RWPE1 (cell line): ENCODE results near the gene PNMA1.

ENCODE experiments used
- CTCF ChIA-PET: fragments of 350-600 bp; sonication (Branson Sonifier 250); formaldehyde crosslinking; extraction: SDS; loops from one replicate; lab custom pipeline; 2021; lab: Yijun Ruan, JAX
- POLR2A ChIA-PET: fragments of 400-600 bp; formaldehyde crosslinking; extraction: SDS; loops from one replicate; lab custom pipeline; 2020; ENCODE audit warnings: antibody characterized with exemption; ENCODE audit not compliant: low non-redundant PET; lab: Yijun Ruan, JAX
- DNase-seq: peaks from one replicate; pipeline ENCODE4 v3.0.0; 2012; ENCODE audit warnings: low spot score
- H3K27ac ChIP-seq: fragments of 450-650 bp; 2 replicates; pipeline ENCODE4 v1.5.1; 2017
- TF ChIP-seq, protein P1 (sequence below): fragments of 450-650 bp; conservative IDR thresholded peaks from 2 replicates; pipeline ENCODE4 v1.5.1; 2017; ENCODE audit warnings: low read depth, mild to moderate bottlenecking

The PNMA1 gene

DNA sequence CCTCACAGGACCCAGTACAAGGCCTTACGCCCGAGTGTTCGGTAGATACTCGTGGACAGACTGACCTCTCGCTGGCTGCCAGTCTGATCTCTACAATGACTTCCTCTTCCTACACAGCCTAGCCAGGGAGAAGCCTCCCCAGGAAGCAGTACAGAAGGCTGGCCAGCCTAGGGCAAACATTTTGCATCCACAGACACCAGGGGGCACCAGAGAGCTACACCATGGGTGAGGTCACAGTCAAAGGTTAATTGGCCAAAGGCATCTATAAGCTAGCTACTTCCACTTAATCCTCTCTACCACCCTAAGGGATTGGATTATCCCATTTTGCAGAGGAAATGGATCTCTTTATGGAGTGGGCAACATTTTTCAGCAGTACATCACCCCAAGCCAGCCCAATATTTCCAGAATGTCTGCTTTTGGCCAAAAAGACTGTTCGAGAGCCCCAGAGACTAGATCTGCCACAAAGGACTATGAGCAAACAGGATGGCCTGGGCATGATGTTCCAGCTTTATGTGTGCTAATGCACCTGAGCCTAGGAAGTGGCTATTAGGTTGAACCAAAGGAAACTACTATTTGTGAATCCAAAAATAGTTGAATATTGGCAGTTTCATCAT, 14.6 kb upstream of the PNMA1 start:
- peak; percentile 76 for DNase-seq
- TF ChIP-seq, protein P1, sequence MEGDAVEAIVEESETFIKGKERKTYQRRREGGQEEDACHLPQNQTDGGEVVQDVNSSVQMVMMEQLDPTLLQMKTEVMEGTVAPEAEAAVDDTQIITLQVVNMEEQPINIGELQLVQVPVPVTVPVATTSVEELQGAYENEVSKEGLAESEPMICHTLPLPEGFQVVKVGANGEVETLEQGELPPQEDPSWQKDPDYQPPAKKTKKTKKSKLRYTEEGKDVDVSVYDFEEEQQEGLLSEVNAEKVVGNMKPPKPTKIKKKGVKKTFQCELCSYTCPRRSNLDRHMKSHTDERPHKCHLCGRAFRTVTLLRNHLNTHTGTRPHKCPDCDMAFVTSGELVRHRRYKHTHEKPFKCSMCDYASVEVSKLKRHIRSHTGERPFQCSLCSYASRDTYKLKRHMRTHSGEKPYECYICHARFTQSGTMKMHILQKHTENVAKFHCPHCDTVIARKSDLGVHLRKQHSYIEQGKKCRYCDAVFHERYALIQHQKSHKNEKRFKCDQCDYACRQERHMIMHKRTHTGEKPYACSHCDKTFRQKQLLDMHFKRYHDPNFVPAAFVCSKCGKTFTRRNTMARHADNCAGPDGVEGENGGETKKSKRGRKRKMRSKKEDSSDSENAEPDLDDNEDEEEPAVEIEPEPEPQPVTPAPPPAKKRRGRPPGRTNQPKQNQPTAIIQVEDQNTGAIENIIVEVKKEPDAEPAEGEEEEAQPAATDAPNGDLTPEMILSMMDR = peak; percentile 87
- ChIA-PET CTCF (interaction anchor here (0.6 to 3.4 kb wide), 18 partner anchors 11 to 253 kb away, joined by 3 to 29 read pairs (median 4); partner anchors contain the start of gene ZNF410), POLR2A (interaction anchor here (0.7 kb wide), 2 partner anchors 11 to 27 kb away, joined by 3 to 4 read pairs; no protein-coding TSS in a partner anchor)
- H3K27ac ChIP-seq = peak overlapping the region; percentile 93

DNA sequence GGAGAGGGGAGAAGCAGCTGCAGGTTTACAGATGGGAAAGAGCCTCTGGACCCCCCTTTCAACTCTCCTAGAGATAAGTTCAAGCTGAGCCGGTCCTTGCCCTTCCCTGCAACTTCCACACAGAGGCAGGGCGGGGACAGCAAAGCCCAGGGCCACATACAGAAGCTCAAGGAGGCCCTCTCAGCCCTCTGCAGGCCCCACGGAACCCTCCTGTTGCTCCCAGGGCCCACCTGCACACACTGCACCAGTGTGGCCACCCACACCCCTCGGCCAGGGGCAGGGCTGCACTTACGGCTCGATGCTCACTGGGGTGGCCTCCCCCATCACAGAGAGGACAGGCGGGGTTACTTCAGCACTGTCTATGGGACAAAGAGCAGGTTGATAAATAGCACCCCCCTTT, 13.0 kb upstream of the PNMA1 start:
- DNase-seq = no peak
- peak overlapping the region; percentile 93 for H3K27ac ChIP-seq
- TF ChIP-seq, protein P1 = no peak
- ChIA-PET CTCF (interaction anchor here (0.7 to 3.4 kb wide), 2 partner anchors 31 to 44 kb away, joined by 6 to 29 read pairs; no protein-coding TSS in a partner anchor), POLR2A (no interaction called here)

DNA sequence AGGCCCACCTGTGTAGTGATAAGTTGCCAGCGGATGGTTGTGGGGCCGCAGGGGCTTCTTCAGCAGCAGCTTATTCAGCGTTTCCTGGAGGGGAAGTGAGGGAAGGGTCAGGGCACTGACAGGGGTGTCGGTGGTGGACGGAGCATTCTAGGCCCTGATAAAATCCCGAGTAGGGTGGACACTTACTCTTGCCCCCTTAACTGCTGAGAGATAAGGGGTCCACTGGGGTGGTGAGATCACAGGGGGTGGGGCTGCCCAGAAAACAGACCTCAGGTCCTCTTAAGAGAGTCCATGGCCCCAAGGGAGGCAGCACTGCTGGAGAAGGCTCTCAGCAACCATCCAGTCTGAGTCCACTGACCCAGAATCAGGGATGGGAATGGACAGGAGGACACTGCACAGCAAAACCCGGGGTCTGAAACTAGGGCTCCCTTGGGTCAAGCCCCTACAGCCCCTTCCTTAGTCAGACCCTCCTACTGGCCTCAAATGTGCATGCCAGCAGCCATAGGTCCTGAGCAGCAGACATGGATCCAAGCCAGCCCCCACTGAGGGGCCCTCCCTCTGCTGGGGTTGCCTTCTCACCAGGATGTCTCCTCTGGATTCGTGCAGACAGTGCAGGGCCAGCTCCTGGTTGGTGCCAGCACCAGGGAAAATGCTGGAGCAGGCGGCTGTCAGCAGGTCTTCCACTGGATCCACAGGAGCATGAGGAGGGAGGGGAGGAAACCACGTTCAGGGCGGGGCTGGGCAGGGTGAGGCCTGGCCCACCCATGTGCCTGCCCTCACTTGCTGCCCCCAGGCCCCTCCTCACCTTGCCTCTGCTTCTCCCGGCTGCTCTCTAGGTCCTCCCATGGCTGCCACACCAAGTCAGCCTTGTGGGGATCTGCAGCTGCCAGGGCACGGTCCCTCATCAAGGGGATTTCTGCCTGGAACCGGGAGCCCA, 12.1 kb upstream of the PNMA1 start:
- peak overlapping the region; percentile 93 for H3K27ac ChIP-seq
- TF ChIP-seq, protein P1 = no peak
- ChIA-PET CTCF (interaction anchor here (3.4 kb wide), 1 partner anchor 32 kb away, joined by 29 read pairs; no protein-coding TSS in a partner anchor), POLR2A (interaction anchor here (0.6 to 0.9 kb wide), 2 partner anchors 10 to 62 kb away, joined by 3 read pairs; no protein-coding TSS in a partner anchor)
- no peak for DNase-seq

DNA sequence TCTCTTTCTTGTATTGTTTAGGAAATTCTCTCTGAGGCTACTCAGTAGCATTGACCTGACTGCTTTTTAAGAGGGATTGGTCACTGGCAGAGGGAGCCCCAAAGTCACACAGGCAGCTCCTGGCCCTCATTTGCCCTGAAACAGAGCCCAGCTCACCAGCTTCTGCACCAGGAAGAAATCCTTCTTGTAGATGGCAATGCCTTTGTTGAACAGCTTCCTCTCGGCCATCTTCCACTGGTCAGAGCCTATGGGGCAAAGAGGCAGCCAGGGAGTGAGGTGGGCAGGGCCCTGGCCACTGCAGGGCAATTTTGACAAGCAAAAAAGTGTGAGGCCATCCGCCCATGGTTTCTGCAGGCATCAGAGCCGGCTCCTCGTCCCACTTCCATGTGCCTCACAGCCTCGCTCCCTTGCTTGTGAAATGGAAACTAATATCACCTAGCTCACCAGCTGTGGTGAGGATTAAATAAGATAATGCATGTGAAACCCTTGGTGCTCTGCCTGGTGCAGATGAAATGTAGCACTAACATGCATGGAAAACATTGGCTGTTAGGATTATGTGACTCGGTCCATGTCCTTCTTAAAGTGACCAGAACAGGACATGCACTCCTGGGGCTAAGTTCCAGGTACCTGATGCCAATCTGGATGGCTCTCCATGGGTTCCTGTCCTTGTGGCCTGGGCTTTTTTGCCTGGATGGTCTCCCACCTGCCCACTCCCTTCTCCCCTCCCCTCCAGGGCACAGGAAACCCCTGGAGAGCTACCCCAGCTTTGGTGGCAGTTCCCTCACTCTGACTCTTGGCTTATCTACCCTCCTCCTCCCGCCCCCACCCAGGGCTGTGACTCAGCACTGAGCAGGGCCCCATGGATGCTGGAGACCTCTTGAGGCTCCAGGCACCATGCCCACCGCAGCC, 11.2 kb upstream of the PNMA1 start:
- POLR2A ChIA-PET = interaction anchor here (0.7 to 0.9 kb wide), 2 partner anchors 9 to 81 kb away, joined by 3 read pairs; no protein-coding TSS in a partner anchor
- peak overlapping the region; percentile 93 for H3K27ac ChIP-seq

DNA sequence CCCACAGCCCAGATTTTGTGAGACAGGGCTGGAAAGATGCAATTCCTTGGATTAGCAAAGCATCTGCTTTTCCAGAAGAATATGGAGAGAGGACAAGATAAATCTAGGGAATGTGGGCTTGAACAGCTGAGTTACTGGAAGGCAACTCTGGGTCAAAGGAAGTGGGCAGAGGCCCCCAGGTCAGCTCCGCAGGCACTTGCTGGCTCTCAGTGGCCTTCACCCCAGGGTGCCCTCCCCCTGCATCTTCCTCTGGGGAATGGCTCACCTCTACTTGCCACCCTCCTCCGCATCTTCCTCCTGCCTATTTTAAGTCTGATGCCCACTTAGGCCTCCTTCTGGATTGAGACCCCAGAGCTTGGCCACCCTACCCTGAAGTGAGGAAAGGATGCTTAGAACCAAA, 10.5 kb upstream of the PNMA1 start:
- peak overlapping the region; percentile 93 for H3K27ac ChIP-seq
- CTCF ChIA-PET = interaction anchor here (0.5 to 0.9 kb wide), 2 partner anchors 33 to 105 kb away, joined by 4 read pairs; no protein-coding TSS in a partner anchor
- no peak for DNase-seq
- TF ChIP-seq, protein P1 = no peak
- POLR2A ChIA-PET = interaction anchor here (0.7 kb wide), 1 partner anchor 82 kb away, joined by 3 read pairs; no protein-coding TSS in a partner anchor

More for the DNA sequence above, 11.2 kb upstream of the PNMA1 start:
- TF ChIP-seq, protein P1 = no peak
- DNase-seq = no peak
- CTCF ChIA-PET = no interaction called here
